Epithelial cell of prostate (primary cell): ENCODE measurements around the gene SERINC3.
"Not testable (repeated sequence)": the region's sequence is repeated elsewhere in the genome, so short reads cannot be mapped to it uniquely, and the experiment has no call there.

ENCODE experiments used
- DNase-seq: peaks from one replicate; pipeline ENCODE4 v3.0.0-alpha.2; 2011; ENCODE audit warnings: low read depth, low spot score
- H3K27ac ChIP-seq: fragments of 450-650 bp; 2 replicates; pipeline ENCODE4 v1.5.1; 2017; ENCODE audit warnings: mild to moderate bottlenecking

SERINC3 gene

GRCh38 chr20:44521484-44522481 is at the start of gene SERINC3:
Gene SERINC3, minus strand, starts transcription at chr20:44522070. Its CDS starts 119 bp downstream, at chr20:44521951.
- peak; percentile 81 for DNase-seq
- H3K27ac ChIP-seq: peak within 1 kb of the TSS; percentile 88

GRCh38 chr20:44571362-44571988 is 49.6 kb upstream of the SERINC3 start:
- H3K27ac ChIP-seq: peak overlapping the region; percentile 92
- no peak for DNase-seq

GRCh38 chr20:44570367-44570766 is 48.5 kb upstream of the SERINC3 start:
- H3K27ac ChIP-seq: no peak overlapping the region
- DNase-seq: no peak

GRCh38 chr20:44566811-44567210 is 44.9 kb upstream of the SERINC3 start:
- no peak for DNase-seq
- peak overlapping the region; percentile 14 for H3K27ac ChIP-seq

GRCh38 chr20:44566018-44566417 is 44.1 kb upstream of the SERINC3 start:
- DNase-seq: no peak
- H3K27ac ChIP-seq: no peak overlapping the region

- DNase-seq: no peak
- H3K27ac ChIP-seq: no peak overlapping the region
These were observed 40.0 kb upstream of the SERINC3 start for GRCh38 chr20:44561876-44562275.

GRCh38 chr20:44560818-44561217 is 38.9 kb upstream of the SERINC3 start:
- H3K27ac ChIP-seq, DNase-seq: not testable (repeated sequence)

GRCh38 chr20:44560229-44560628 is 38.4 kb upstream of the SERINC3 start:
- no peak overlapping the region for H3K27ac ChIP-seq
- no peak for DNase-seq

GRCh38 chr20:44559302-44559701 is 37.4 kb upstream of the SERINC3 start:
- DNase-seq: no peak
- no peak overlapping the region for H3K27ac ChIP-seq

- no peak overlapping the region for H3K27ac ChIP-seq
- no peak for DNase-seq
These were observed 31.4 kb upstream of the SERINC3 start for GRCh38 chr20:44552950-44553908.

- H3K27ac ChIP-seq: no peak overlapping the region
- DNase-seq: no peak
These were observed 30.7 kb upstream of the SERINC3 start for GRCh38 chr20:44552568-44552949.

- H3K27ac ChIP-seq: no peak overlapping the region
- no peak for DNase-seq
These were observed 30.2 kb upstream of the SERINC3 start for GRCh38 chr20:44552050-44552449.

- H3K27ac ChIP-seq: no peak overlapping the region
- no peak for DNase-seq
These were observed 27.3 kb upstream of the SERINC3 start for GRCh38 chr20:44549123-44549522.

GRCh38 chr20:44547419-44547818 is 25.5 kb upstream of the SERINC3 start:
- no peak for DNase-seq
- no peak overlapping the region for H3K27ac ChIP-seq

- DNase-seq: no peak
- no peak overlapping the region for H3K27ac ChIP-seq
These were observed 22.4 kb upstream of the SERINC3 start for GRCh38 chr20:44544263-44544662.

- DNase-seq: no peak
These were observed 21.5 kb upstream of the SERINC3 start for GRCh38 chr20:44543358-44543757.

GRCh38 chr20:44542890-44543289 is 21.0 kb upstream of the SERINC3 start:
- no peak for DNase-seq
- no peak overlapping the region for H3K27ac ChIP-seq

More at GRCh38 chr20:44543358-44543757, 21.5 kb upstream of the SERINC3 start:
- H3K27ac ChIP-seq: no peak overlapping the region

- H3K27ac ChIP-seq: no peak overlapping the region
- no peak for DNase-seq
These were observed 20.1 kb upstream of the SERINC3 start for GRCh38 chr20:44541992-44542391.

GRCh38 chr20:44540834-44541233 is 19.0 kb upstream of the SERINC3 start:
- no peak for DNase-seq
- no peak overlapping the region for H3K27ac ChIP-seq

GRCh38 chr20:44537993-44538392 is 16.1 kb upstream of the SERINC3 start:
- DNase-seq: no peak
- H3K27ac ChIP-seq: no peak overlapping the region
